NCI-H1092 (cell line): ENCODE measurements around the gene PHF20.
"Not testable (repeated sequence)": the region's sequence is repeated elsewhere in the genome, so short reads cannot be mapped to it uniquely, and the experiment has no call there.

Experiments used
- DNase-seq: peaks from one replicate; lab custom pipeline; 2025; lab: John Stamatoyannopoulos, UW

Gene PHF20

DNA sequence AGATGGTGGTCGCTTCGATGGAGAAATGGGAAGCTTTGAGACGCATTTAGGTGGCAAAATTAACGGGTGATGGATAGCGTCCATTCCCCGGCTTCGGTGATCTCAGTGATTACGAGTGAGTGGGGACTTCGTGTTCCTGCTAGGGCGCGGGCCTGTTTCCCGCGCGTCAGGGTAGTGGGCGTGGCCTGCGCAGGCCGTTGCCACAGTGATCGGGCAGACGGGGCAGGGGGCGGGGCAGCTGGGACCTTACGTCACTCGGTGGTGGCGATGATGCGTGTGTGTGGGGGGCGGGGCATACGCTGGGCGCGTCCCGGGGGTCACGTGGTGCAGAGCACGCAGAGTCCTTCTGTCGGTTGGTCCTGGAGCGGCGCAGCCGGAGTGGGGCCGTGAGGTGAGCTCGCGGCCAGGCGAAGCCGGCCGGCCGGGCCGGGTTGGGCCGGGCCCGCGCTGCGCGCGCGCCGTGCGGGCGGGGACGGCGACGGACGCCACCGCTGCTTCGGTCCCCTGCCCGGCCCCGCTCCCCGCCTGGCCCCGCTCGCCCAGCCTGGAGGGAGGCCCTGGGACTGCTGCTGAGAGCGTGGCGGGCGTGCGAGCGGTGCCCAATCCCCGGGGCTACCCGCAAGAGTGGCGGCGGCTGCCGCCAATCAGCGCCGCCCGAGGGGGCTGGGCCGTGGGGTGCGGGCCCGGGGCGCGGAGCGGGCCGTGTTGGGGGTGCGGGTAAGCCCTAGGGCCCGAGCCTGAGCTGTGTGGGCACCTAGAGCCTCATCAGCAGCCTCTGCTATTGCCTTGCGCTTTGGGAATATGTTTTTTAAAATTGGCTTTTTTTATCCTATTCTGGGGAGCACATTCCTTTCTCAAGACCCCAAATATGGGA is at the start of gene PHF20:
PHF20 (plus strand) TSS at position 327 of the 874 bp plus-strand sequence. CDS start 29,508 bp downstream, outside the sequence.
- peak; percentile 87 for DNase-seq

DNA sequence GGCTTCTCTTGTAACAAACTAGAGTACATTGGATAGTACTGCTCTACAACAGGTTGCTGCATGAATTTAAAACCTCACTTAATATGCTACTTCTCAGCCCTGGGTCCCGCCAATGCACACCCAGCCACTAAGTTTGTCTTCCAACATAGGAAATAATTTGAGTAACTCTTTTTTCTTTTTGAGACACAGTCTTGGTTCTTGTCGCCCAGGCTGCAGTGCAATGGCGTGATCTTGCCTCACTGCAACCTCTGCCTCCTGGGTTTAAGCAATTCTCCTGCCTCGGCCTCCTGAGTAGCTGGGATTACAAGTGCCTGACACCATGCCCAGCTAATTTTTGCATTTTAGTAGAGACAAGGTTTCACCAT is 48.6 kb upstream of the PHF20 start:
- DNase-seq = not testable (repeated sequence)

DNA sequence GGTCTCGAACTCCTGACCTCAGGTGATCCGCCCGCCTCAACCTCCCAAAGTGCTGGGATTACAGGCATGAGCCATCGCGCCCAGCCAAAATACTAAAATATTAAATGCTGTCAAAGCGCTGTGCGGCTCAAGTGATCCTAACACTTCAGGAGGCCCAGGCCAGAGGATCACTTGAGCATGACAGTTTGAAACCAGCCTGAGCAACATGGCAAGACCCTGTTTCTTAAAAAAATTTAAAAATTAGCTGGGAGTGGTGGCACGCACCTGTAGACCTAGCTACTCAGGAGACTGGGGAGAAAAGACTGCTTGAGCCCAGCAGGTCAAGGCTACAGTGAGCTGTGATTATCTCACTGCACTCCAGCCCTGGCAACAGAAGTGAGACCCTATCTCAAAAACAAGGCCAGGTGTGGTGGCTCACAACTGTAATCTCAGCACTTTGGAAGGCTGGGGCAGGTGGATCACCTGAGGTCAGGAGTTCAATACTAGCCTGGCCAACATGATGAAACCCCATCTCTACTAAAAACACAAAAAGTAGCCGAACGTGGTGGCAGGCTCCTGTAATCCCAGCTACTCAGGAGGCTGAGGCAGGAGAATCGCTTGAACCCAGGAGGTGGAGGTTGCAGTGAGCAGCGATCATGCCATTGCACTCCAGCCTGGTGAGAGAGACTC is 48.0 kb upstream of the PHF20 start:
- DNase-seq = not testable (repeated sequence)

DNA sequence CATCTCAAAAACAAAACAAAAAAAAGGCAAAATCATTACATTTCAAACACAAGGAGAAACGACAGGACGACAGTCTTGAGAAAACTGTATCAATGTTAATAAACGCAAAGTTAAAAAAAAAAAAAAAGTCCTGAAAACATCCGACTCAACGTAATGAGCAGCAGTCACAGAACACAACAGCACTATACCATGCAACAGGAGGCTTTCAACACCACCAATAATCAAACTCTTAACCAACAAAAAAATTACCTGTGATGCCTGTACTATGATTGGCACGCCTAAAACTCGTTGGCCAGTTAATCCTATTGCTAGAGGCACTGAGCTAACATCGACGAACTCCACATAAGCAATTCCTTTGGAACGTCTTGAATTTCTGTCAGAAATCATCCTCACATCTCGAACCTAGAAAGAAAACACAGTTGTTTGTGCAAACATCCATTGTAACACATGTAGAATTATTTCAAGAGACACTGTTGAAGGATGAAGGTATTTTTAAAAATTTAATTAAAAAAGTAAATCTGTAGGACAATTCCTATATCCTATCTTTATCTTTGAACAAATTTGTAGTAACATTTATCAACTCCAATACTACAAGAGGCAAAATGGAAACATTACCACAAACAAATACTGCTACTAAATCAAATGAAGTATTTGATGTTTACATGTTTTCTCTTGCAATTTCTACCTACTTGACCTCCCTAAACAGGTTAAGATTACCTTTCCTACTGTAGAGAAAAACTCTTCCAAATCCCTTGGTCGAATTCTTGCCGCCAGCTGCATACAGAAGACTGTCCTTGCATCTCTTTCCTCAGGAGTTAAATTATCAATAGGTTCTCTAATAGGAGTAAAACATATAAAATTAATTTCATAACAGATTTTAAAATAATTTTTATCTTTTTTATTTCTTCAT is 47.2 kb upstream of the PHF20 start:
- no peak for DNase-seq

DNA sequence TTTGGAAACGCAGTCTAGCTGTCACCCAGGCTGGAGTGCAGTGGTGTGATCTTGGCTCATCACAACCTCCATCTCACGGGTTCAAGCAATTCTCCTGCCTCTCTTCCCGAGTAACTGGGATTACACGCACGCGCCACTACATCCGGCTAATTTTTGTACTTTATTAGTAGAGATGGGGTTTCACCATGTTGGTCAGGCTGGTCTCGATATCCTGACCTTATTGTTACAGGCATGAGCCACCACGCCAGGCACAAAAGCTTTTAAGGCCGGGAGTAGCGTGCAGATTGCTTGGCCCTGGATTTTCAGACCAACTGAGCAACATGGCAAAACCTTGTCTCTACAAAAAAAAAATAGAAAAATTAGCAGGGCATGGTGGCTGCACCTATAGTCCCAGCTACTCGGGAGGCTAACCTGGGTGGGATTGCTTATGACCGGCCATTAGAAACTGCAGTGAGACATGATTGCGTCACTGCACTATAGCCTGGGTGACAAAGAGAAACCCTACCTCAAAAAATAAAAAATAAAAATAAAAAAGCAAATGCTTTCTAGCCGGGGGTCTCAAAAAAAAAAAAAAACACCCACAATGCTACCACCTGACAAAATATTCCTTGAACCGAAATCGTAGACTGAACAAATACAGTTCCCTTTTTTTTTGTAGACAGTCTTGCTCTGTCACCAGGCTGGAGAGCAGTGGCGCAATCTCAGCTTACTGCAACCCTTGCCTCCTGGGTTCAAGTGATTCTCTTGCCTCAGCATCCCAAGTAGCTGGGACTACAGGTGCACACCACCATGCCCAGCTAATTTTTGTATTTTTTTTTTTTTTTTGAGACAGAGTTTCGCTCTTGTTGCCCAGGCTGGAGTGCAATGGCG is 44.7 kb upstream of the PHF20 start:
- DNase-seq = no peak

DNA sequence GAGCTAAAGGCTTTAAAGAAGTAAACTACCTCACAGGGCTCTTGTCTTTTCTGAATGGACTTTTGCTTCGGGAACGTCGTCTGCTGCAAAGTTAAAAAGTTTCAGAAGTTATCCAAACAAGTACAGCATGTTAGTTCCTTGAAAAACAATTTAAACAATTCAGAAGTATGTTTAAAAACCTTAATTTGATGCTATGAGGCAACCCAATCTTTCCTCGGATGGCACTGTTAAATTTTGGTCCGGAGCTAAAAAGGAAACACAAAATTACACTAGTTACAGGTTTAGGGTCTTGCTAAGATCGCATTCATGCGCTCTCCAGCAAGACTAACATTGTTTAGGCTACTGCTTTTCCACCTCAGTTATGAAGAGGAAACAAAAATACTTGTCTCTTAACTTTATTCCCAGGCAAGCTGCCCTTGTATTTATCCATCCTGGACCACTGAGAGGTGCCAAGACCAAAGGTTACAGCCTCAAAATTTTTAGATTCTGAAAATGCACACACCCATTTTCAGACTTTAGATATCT is 42.5 kb upstream of the PHF20 start:
- no peak for DNase-seq

DNA sequence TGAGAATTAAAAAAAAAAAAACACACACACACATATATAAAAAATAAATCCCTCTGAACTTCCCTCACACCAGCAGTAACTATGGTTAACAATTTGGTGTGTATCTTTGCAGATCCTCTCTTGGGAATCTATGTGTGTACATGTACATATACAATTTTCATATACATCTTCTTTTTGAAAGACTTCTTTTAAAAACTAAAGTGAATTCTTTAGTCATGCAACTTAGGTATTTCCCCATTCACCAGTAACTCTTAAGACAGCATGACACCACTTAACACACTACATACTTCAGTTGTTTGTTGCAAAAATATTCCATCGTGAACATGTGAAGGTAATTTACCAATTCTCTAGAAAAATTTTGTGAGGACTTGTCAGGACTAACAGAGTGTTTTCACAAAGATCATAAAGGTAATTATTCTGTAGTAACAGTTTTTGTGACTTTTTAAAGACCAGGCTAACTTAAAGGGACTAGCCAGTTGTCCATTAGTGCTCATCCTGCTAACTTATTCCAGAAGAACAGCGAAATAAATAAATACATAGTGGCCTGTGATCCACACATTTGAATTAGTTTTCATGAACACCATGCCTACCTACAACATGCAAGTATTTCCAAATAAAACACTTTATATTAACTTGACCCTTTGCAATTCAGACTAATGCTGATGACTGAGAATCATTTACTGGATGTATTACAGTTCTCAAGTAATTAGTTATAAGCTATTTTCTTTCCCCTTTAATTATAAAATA is 41.8 kb upstream of the PHF20 start:
- no peak for DNase-seq

DNA sequence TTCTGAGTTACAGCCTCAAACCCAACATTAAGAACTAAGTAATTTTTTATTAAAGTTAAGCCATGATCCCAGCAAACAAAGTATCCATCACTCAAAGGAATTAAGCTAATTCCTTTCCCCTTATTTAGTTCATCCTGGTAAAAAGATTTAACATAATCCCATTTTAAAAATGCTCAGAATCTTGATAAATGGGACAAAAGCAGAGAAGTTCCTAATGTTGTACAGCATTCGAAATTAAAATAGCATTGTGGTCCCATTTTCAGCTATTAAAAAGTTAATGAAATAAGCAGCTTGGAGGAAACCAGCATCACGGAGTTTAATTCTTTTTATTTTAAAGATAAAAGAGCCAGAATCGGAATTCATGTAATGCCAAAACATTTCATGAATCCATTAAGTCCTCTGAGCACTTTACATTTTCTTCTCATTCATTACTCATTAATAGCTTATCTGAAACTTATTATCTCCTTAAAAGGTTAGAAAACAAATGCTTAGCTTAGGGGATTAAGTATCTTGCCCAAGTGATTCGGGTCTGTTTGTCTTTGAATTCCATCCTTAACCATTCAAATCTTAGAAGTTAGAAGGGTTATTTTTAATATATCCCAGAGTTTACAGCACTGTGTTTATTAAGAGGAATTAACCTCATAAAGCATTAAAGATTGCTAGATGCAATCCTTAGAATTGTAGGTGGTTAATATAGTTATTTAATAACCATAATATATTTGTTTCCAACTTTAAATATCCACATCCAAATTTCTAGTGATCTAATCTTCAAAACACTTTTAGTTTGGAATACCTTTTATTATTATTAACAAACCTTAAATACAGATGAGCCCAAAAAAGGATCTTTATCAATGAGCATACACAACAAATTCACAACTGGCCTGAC is 41.0 kb upstream of the PHF20 start:
- no peak for DNase-seq

DNA sequence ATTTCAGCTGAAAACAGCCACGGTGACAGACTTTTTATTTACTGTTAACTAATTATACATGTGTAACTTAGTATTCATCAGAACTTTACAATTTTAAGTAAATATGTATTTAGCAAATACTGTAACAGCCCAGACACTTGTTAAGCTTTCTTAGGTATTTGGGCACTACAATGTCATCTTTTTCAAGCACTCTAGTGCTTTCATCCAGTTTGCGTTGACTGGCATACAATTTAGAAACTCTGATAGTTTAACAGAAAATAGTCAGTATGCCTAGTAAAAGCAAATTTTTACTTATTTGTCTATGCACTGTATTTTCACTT is 40.4 kb upstream of the PHF20 start:
- no peak for DNase-seq

DNA sequence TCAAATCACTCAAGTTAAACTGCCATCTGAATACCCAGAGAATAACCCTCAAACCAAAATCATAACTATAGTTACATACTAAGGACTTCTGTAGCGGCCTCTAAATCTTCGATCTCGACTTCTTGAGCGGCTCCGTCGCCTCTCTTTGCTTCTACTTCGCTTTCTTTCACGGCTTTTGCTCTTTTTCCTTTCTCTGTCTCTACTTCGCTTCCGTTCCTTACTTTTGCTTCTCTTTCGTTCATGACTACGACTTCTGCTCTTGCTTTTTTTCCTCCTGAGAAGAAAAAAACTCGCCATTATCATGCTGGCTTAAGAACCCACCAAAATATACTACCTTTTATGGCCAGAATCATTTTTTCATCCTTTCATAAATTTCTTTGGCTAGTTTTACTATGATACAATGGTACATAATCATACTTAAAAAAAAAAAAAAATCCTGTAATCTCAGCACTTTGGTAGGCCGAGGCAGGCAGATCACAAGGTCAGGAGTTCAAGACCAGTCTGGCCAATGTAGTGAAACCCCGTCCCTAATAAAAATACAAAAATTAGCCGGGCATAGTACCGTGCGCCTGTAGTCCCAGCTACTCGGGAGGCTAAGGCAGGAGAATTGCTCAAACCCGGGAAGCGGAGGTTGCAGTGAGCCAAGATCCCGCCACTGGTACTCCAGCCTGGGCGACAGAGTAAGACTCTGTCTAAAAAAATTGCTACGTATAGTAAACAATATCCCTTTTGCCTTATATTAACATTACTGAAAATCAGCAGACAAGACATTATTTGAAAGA is 39.8 kb upstream of the PHF20 start:
- DNase-seq = no peak

DNA sequence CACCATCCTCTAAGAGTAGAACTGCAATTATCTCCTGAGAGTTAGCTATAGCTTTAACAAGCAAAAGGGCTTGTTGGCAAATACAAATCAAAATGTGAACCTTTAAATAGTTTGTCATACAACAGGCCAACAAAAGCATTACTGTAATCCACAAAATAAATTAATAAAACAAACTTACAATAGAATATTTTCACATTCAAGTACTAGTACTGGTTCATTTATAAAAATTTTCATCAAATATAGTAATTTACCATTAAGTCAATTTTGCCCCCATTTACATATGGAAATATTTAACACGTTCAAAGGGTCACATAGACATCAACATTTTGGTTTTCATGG is 39.2 kb upstream of the PHF20 start:
- no peak for DNase-seq

DNA sequence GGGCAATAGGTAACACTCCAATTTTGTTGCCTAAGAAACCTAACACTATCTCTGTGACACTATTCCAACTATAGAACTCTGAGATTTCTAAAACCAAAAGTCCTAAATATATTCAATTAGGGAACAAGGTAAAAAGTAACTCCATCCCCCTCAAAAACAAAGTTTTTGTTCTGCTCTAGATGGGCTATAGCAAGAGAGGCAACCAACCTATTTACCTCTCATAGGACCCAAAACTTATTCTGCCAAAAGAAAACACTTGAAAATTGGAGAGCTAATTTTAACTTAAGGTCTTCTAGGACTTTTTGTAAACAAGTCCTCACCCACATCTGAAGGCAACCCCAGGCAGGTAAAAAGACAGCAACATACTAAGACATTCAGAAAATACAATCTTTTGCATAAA is 37.4 kb upstream of the PHF20 start:
- DNase-seq = no peak

DNA sequence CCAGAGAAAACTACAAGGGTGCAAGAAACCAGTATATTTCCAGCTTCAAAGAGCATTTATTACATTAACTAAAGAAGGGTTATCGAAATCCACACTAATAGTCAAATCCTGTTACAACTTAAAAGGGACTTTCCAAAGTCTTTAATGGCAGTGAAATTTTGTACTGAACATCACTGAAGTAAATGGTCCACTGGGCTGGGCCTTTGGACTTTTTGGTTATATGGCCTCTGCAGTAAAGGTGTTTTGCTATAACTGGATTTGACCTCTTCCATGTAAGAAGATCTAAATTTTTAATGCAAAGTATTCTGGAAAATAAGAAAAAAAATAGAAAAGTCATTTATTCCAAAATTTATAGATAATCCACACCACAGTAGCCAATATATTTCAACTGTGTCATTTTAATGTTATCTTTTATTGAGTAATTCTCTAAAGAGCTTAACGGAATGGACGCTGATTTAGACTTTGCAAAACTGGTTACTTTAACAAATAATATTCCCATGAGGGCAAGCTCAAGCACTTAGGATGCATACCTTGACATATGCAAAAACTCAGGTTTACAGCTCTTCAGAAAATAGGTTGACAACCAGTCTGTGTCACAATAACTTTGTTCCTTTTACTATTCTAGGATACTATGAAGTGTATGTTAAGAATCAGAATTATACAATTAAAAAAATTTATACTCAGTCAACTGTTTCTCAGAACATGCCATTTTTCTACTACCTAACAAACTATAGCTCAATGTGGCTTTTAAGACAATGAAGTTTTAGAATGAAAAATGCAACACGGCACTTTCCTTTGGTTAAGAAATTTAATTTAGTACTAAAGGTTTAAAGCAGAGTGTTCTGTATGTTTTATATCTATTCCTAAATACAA is 36.8 kb upstream of the PHF20 start:
- no peak for DNase-seq

DNA sequence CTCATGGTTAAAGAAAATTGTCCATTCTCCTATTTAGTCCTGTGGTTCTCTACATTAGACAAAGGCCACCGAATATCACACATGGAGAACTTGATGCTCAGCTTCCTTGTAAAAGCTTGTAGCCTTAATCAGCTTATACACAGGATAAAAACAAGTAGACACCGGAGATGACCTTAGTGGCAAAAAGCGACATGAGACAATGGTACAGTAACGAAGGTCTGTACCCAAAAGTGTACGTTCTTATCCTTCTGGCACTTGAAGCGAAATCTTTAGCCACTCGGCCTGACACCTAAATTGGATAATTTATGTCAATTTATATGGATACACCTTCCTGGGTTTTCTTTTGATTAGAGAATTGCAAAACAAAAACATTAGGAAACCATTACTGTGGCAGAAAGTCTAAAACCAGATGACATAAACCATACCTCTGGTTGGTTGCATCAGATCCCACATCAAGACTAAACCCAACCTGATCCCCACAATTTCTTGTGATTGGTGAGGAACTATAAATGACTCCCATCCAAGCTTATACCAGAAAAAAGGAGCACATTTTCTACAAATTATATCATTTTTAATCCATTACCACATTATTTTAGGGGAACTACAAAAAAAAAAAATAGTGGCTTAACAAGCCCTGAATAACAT is 35.9 kb upstream of the PHF20 start:
- DNase-seq = no peak

DNA sequence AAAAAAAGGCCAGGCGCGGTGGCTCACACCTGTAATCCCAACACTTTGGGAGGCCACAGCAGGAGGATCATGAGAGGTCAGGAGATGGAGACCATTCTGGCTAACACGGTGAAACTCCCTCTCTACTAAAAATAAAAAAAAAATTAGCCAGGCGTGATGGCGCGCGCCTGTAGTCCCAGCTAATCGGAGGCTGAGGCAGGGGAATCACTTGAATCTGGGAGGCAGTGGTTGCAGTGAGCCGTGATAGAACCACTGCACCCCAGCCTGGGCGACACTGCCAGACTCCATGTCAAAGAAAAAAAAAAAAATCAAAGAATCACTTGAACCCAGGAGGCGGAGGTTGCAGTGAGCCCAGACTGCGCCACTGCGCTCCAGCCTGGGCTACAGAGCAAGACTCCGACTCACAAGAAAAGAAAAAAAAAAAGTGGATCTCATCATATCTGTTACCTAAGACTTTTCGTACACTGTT is 33.9 kb upstream of the PHF20 start:
- no peak for DNase-seq

DNA sequence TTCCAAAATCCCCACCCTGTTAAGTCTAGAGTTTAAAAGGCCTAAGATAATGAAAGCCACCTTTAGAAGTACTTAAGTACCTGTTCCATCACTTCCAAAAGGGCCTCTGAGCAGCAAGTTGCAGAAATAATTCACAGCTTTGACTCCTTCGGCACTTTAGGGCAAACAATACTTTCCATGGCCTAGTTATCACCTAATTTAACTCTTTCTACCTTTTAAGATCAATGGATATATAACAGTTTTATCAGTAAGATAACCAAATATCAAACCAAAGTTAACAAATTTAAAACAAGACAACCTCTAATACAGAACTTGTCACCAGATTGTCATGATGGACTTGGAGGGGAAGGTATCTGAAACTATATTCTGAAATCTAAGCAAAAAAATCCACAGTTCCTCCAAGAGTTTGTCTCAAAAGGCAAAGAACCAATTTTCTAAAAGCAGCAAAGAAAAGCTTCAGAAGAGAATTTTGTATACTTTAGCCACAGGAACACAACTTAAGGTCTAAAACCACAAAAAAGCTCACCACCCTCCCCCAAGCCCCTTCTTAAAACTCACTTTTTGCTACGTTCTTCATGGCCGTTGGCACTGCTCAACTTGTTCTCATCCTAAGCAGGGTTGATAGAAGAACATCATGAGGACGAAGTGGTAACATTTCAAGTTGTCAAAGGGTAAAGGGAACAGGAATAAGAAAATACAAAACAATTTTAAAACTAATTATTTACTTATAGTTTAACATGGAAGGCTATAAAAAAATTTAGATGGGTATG is 33.2 kb upstream of the PHF20 start:
- no peak for DNase-seq
